Mammary epithelial cell (primary cell): ENCODE measurements around the gene UNC5A.

Experiments used
- CTCF ChIP-seq, 2 donors: IDR thresholded peaks in 1 of 2; conservative IDR thresholded peaks in 1 of 2; 2 replicates each; pipeline ENCODE4 v1.5.1; 2011 to 2012; ENCODE audit warnings: inconsistent platforms in 2 of 2, low read length in 2 of 2, mild to moderate bottlenecking in 2 of 2, control low read depth in 1 of 2, low read depth in 1 of 2; ENCODE audit not compliant: insufficient read depth in 1 of 2; ENCODE audit errors: extremely low read depth in 1 of 2
- EZH2 ChIP-seq: IDR thresholded peaks from 2 replicates; pipeline ENCODE4 v1.6.1; 2012; ENCODE audit warnings: low read length, inconsistent platforms, borderline replicate concordance

DNA sequence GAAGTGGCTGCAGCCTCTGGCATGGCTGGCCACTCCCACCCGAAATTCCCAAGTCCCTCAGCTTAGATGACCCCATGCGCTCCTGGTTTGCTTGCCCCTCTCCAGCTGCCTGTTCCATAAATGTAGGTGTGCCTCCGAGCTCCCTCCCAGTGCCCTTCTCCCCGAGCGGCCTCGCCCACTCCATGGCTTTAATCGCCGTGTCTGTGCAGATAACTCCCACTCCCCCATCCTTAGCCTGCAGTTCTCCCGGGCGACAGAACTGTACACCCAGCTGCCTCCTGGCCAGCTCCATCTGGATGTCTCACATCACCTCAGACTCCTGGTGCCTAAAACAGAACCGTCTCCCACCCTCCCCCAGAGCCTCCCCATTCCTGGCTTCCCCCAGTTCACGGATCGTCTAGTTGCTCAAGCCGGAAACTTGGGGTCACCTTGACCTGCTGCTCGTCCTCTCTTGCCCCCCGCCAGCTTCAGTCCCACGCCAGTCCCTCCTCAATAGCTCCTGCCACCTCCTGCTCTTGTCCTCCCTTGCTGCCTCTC is 64.7 kb downstream of the UNC5A start:
- TF ChIP-seq CTCF (conservative IDR thresholded peaks at IDR 0.05 in 1 of 2, IDR thresholded peaks at IDR 0.05 in 1 of 2; ENCODE audit: extremely low read depth in 1 of 2, insufficient read depth in 1 of 2, low read depth in 1 of 2, low read length in 2 of 2) (no peak), EZH2 (no peak)
